GM10266 (cell line): ENCODE results near the gene DCUN1D3.
"Not testable (repeated sequence)": the region's sequence is repeated elsewhere in the genome, so short reads cannot be mapped to it uniquely, and the experiment has no call there.

Experiments used
- DNase-seq: peaks from one replicate; pipeline ENCODE4 v3.0.0; 2012; ENCODE audit errors: extremely low spot score
- TF ChIP-seq, protein P1 (sequence below): IDR thresholded peaks from 2 replicates; pipeline ENCODE4 v1.5.1; 2012; ENCODE audit warnings: mild to moderate bottlenecking, low read depth; ENCODE audit not compliant: control insufficient read depth, insufficient read depth; ENCODE audit errors: missing control alignments

Gene DCUN1D3, protein sequence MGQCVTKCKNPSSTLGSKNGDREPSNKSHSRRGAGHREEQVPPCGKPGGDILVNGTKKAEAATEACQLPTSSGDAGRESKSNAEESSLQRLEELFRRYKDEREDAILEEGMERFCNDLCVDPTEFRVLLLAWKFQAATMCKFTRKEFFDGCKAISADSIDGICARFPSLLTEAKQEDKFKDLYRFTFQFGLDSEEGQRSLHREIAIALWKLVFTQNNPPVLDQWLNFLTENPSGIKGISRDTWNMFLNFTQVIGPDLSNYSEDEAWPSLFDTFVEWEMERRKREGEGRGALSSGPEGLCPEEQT

GRCh38 chr16:20900299-20901067, at the start of gene DCUN1D3, which contains the start of gene LYRM1:
Gene DCUN1D3, minus strand, starts transcription at chr16:20900358. Its CDS starts 37,820 bp downstream, at chr16:20862538.
Gene LYRM1, plus strand, starts transcription at chr16:20900771. Its CDS starts 14,785 bp downstream, at chr16:20915556.
- DNase-seq, result peak; percentile 92

GRCh38 chr16:20949660-20950059, 49.5 kb upstream of the DCUN1D3 start:
- no peak for DNase-seq
- TF ChIP-seq, protein P1, sequence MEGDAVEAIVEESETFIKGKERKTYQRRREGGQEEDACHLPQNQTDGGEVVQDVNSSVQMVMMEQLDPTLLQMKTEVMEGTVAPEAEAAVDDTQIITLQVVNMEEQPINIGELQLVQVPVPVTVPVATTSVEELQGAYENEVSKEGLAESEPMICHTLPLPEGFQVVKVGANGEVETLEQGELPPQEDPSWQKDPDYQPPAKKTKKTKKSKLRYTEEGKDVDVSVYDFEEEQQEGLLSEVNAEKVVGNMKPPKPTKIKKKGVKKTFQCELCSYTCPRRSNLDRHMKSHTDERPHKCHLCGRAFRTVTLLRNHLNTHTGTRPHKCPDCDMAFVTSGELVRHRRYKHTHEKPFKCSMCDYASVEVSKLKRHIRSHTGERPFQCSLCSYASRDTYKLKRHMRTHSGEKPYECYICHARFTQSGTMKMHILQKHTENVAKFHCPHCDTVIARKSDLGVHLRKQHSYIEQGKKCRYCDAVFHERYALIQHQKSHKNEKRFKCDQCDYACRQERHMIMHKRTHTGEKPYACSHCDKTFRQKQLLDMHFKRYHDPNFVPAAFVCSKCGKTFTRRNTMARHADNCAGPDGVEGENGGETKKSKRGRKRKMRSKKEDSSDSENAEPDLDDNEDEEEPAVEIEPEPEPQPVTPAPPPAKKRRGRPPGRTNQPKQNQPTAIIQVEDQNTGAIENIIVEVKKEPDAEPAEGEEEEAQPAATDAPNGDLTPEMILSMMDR, result no peak

More at GRCh38 chr16:20900299-20901067, at the start of gene DCUN1D3, which contains the start of gene LYRM1:
- TF ChIP-seq, protein P1, result no peak

- TF ChIP-seq, protein P1, result no peak
- no peak for DNase-seq
Observed at GRCh38 chr16:20948444-20948843, 48.3 kb upstream of the DCUN1D3 start.

DNA sequence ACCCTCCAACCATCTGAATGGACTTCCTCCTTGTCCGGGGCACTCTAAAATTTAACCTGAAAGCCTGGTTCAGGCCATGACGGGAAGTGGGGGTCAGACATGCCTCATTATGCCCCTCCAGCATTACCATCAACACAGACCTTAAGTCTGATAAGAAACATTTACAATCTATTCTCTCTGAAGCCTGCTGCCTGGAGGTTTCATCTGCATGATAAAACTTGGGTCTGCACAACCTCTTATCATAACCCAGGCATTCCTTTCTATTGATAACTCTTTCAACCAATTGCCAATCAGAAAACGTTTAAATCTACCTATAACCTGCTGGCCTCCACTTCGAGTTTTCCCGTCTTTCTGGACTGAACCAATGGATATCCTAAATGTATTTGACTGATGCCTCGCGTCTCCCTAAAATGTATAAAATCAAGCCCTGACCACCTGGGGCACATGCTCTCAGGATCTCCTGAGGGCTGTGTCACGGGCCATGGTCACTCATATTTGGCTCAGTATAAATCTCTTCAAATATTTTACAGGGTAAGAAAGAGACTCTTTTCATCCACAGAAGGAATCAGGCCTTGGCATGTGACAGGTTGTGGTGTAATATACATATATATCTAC, 46.0 kb upstream of the DCUN1D3 start:
- TF ChIP-seq, protein P1, result no peak
- DNase-seq, result no peak

DNA sequence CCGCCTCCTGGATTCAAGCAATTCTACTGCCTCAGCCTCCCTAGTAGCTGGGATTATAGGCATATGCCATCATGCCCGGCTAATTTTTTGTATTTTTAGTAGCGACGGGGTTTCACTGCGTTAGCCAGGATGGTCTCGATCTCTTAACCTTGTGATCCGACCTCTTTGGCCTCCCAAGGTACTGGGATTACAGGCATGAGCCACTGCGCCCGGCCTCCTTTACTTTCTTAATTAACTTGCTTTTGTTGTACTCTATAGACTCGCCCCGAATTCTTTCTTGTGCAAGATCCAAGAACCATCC, 45.4 kb upstream of the DCUN1D3 start:
- DNase-seq, result not testable (repeated sequence)

- no peak for DNase-seq
- TF ChIP-seq, protein P1, result no peak
Observed at GRCh38 chr16:20944861-20945574, 44.9 kb upstream of the DCUN1D3 start.

GRCh38 chr16:20942256-20942655, 42.1 kb upstream of the DCUN1D3 start:
- TF ChIP-seq, protein P1, result no peak
- no peak for DNase-seq
